ENCODE data around the gene CACNA1I.

CACNA1I gene

DNA sequence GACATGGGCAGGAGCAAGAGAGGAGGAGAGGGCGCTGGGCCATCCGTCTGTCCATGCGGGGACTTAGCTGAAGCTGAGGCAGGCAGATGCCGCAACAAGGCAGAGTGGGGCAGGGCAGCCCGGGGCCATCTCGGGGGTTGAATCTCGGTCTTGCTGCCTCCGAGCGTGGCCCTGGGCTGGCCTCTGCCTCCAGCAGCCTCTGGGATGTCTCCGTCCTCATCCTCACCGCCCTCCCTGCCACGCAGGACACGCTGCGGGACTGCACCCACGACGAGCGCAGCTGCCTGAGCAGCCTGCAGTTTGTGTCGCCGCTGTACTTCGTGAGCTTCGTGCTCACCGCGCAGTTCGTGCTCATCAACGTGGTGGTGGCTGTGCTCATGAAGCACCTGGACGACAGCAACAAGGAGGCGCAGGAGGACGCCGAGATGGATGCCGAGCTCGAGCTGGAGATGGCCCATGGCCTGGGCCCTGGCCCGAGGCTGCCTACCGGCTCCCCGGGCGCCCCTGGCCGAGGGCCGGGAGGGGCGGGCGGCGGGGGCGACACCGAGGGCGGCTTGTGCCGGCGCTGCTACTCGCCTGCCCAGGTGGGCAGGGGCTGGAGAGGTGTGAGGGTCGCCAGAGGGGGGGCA, 108.4 kb downstream of the CACNA1I start:
- DNase-seq, result no peak

DNA sequence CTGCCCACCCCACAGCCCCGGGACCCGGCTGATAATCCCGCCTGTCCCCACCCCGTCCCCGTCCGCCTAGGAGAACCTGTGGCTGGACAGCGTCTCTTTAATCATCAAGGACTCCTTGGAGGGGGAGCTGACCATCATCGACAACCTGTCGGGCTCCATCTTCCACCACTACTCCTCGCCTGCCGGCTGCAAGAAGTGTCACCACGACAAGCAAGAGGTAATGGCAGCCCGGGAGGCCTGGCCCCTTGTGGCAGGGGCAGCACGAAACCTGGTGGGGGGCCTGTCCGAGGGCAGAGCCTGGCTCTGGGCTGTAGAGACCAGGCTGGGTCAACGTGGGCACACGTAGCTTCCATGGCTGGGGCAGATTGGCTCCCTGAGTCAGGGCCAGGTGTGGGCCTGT, 109.1 kb downstream of the CACNA1I start:
- DNase-seq, result no peak

DNA sequence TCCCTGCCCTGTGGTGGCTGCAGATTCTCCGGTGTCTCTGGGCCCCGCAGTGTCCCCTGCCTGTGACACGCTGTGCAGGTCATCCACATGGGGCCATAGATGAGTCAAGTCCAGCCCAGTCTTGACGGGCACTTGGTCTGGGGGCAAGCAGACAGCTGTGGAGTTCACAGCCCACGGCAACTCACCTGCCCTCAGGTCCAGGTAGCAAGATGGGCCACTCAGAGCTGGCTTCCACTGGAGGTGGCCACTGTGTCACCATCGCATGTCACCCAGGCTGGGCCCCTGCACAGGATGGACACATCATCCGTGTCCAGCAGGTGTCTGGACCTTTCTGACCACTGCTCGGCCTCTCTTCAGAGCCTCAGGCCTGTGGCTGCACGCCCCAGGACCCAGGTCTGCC, 109.9 kb downstream of the CACNA1I start:
- no peak for DNase-seq

- no peak for DNase-seq
Observed at GRCh38 chr22:39681038-39681861, 110.7 kb downstream of the CACNA1I start.

- DNase-seq, result no peak
Observed at GRCh38 chr22:39682994-39683393, 112.4 kb downstream of the CACNA1I start.

- no peak for DNase-seq
Observed at GRCh38 chr22:39683639-39684038, 113.1 kb downstream of the CACNA1I start.

GRCh38 chr22:39684702-39685281, 114.2 kb downstream of the CACNA1I start:
- DNase-seq, result no peak

DNA sequence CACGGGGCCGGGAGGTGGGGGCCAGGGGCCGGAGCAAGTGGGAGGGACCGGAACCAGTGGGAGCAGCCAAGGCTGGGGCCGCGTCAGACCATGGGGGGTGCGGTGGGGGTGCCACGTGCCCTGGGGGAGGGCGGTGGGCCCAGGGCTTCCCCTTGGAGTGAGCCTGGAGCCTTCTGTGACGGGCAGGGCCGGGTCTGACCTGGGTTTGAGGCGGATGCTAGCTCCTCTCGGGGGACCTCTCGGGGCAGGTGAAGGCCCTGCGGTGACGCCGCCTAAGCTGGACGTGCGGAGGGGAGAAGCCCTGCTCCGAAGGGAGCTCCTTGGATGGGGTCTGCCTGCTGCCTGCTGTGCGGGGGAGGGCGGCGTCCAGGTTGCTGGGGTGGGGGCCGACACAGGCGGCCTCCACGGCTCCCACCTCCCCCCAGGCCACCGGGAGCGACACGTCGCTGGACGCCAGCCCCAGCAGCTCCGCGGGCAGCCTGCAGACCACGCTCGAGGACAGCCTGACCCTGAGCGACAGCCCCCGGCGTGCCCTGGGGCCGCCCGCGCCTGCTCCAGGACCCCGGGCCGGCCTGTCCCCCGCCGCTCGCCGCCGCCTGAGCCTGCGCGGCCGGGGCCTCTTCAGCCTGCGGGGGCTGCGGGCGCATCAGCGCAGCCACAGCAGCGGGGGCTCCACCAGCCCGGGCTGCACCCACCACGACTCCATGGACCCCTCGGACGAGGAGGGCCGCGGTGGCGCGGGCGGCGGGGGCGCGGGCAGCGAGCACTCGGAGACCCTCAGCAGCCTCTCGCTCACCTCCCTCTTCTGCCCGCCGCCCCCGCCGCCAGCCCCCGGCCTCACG, 115.0 kb downstream of the CACNA1I start:
- no peak for DNase-seq

DNA sequence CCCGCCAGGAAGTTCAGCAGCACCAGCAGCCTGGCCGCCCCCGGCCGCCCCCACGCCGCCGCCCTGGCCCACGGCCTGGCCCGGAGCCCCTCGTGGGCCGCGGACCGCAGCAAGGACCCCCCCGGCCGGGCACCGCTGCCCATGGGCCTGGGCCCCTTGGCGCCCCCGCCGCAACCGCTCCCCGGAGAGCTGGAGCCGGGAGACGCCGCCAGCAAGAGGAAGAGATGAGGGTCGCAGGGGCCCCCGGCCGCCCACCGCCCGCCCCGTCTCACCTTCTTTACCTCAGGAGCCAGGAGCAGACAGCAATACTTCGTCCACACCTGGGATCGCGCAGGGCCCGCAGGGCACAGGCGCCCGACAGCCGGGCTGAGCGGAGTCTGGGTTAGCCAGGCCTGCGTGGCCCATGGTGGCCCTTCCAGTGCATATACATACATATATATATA, 115.6 kb downstream of the CACNA1I start:
- no peak for DNase-seq

DNA sequence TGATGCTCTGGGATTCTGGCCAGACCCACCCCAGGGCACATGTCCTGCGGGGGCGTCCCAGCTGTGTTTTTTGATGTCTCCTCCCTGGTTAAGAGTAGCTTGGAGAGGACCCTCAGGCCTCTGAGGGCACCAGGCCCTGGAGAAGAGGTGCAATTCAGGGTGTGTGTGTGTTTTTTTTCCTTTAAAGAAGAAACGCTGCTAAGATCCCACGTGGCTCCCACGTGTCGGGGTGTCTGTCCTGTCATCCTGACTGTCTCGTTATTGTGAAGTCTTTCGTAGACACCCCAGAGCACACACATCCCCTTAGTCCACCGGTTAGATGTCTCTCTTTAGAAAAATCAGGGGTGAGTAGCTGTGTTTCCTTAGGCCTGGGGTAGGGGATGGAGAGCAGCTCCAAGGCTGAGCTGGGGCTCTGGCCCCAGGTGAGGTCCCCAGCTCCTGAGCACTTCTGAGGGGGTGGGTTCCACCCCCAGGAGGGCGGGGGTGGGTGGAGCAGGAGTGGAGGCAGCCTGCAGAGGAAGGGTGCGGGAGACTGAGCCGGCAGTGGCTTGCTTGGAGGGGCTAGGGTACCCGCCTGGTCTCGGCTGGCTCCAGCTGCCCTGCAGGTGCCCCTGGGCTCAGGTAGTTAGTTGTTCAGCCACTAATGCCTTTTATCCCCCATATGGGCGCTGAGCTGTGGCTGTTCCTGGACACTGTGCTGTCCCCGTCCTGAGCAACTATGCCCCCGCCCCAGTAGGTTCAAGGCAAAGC, 116.4 kb downstream of the CACNA1I start:
- DNase-seq, result no peak

DNA sequence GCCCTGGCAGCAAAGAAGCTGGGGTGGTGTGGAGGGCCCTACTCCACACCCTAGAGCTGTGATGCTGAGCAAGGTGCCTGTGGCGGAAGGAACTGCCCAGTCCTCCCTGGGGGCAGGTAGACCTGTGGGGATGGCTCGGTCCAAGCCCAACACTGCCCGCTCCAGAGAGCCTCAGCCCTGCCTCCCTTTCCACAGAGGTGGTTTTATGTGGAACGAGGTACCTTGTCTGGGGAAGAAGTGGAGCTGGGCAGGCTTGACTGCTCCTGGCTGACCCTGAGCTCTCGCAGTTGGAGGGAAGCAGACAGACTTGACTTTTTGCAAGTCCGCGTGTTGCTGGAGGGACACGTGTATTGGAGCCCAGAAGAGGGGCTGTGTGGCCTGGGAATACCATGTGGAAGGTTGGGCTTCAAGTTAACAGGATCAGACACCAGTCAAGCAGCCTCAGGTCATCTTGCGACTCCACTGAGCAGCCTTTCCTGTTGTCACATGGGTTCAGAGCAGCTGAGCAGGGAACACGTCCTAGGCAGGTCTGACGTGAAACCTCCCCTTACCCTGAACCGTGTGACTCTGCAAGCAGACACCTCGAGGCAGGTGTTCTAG, 117.7 kb downstream of the CACNA1I start:
- DNase-seq, result no peak

DNA sequence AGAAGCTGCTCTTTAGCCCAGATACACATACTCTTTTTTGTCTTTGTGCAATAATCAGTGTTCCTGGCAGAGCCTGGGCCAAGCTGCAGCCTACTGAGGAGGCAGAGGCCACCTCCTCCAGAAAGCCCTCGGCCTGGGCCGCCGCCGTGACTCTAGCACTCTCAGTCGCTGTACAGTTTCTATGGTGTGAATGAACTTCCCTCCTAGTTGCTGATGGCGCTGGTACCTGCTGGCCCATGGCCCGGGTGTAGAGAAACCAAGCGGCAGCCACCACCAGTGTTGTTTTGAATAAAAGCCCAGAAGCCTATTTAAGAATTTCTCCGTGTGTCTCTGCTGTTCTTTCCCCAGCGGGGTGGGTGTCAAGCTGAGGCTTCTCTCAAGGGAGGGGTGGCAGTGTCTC, 118.9 kb downstream of the CACNA1I start:
- DNase-seq, result no peak

GRCh38 chr22:39690881-39691605, 120.5 kb downstream of the CACNA1I start:
- no peak for DNase-seq

GRCh38 chr22:39693943-39694500, 123.5 kb downstream of the CACNA1I start:
- no peak for DNase-seq

DNA sequence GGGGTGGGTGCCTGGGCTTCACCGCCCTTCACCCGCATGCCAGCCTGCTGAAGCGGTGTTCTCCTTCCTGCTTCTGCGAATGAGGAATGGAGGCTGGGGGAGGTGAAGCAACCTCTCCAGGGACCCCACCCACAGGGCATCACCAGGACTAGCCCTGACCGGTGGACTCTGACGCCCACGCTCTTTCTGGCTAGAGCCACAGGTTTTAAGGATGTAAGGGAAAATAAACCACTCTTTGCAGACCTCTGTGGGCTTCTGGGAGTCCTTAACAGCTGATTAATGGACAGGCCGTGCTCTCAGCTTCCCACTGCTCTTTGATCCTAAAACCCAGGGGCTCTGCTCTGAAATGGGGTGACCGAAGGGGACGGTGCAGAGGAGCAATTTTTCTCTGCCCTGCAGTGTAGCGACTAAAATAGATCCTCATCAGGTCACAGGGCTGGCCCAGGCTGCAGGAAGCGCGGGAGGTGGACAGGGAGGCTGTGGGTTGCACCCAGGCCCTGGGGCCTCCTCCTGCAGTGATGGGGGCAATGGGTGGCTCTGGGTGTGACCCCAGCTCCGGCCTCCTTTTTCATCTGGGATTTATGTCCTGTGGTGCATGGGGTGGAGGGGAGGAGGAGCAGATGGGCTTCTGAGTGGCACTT, 127.4 kb downstream of the CACNA1I start:
- no peak for DNase-seq

- no peak for DNase-seq
Observed at GRCh38 chr22:39699631-39700360, 129.2 kb downstream of the CACNA1I start.

DNA sequence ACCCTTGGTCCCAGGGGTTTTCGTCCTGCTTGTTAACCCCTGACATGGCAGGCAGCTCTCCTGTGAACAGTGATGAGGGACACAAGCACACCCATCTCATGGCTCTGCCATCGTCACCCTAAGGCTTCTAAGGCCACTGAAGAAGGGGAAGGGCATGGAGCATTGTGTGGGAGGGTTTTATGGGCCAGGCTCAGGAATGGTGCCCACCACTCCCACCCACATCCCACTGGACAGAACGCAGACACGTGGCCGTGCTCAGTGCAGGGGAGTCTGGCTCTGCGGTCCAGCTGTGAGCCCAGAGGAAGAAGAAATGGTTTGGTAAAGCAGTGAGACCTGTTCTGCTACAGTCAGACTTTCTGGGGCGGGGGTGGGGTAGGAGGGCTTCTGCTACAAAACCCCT, 130.0 kb downstream of the CACNA1I start:
- no peak for DNase-seq

- DNase-seq, result no peak
Observed at GRCh38 chr22:39703091-39703490, 132.5 kb downstream of the CACNA1I start.

DNA sequence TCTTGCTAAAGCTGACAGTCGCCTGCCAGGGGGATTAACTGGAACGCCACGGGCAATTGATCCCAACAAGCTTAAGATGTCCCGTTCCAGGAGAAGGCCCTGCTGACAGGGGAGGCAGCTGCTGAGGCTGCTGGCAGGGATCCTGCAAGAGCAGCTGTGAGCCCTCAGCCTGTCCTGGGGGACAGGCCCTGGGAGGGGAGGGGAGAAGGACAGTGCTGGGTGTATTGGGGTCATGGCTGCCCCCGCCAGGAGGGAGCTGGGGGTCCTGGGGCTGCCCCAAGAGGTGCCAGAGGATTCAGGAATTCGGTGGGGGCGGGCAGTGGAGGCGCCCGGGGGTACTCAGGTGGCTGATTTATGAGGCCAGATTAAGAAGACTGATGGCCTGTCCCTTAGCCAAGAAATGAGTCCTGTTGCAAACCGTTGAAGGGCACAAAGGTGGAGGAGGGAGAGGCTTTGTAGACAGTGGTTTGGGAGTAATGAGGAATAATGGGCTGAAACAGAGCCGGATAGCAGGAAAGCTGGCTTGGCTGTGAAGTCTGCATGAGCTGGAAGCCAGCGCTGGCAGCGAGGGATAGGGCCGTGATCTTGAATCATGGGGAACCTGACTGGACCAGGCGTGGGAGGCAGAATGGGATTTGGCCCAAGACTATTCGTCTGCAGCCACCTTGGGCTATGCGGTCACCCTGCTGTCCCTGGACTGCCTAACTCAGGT, 133.5 kb downstream of the CACNA1I start:
- no peak for DNase-seq
